GM21723 (cell line): ENCODE data around the gene PFDN1.

Experiments
- ATAC-seq: cut with Tn5 transposase; IDR thresholded peaks from one replicate; pipeline ENCODE4 v1.9.1; 2021; ENCODE audit warnings: mild to moderate bottlenecking, moderate library complexity; ENCODE audit not compliant: unreplicated experiment

The PFDN1 gene

DNA sequence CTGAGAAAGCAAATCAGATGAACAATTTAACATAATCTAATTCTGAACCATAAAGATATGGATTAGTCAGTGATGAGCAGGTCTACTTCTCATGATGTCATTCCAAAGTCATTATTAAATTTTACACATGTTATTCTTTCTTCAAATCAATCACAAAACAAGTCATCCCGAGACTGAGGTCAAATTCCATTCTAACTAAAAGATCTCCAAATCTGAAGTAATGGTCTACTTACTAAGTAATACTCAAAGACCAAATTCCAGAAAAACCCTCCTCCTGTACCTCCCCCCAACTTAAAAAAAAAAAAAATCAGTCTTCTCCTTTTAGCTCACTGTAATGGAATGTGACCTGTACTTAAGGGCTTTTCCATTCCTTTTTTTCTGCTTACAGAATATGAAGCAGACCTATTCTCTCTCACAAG, 4.7 kb downstream of the PFDN1 start:
- ATAC-seq, result no peak

DNA sequence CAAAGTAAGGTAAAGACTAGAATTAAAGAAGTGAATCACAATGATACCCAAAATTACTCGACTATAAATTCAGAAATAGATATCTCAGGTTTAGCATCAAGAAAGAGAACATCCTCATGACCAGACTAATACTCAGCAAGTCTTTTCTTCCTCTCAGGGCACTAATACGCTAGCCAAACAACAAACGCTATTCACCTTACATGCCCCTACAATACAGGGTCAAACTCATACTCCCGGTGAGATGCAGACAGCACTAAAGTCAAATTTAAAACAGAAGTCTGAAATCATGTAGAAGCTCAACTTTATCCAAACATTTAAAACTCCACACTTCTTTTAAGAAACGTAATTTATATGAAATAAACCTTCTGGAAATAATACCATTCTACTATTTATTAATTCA, 5.6 kb downstream of the PFDN1 start:
- ATAC-seq, result no peak

DNA sequence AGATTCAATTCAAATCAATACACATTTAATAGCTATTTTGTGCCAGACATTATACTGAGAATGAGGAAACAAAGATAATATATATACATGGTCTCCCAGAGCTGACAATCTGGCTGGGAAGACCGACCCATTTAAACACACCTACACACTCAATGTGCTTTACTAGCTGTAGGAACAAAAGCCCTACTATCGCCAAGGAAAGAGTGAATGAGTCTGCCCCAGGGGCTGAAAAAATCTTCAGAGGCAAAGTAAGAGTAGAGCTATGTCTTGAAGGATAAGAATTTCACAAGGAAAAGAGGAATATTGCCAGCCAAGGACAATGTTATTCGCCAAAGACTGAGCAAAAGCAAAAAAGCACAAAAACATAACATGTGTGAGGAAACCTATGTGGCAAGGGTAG, 6.6 kb downstream of the PFDN1 start:
- no peak for ATAC-seq

DNA sequence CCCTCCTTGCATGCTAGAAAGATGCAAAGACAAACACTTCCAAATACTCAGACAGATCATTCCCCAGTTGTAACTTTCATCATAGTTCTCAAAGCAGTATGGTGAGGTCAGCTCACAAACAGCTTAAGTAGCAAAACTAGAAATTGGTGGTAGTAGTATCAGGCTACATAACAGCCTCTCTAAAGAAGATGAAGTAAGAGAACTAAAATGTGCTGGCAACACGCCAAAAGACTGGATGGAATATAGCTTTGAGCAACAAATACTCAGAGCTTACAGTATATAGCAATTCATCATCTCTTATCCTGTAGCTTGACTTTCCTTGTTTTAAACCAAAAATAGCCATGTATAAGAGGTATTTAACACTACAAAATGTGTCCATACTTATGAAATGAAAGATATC, 7.5 kb downstream of the PFDN1 start:
- ATAC-seq, result no peak

DNA sequence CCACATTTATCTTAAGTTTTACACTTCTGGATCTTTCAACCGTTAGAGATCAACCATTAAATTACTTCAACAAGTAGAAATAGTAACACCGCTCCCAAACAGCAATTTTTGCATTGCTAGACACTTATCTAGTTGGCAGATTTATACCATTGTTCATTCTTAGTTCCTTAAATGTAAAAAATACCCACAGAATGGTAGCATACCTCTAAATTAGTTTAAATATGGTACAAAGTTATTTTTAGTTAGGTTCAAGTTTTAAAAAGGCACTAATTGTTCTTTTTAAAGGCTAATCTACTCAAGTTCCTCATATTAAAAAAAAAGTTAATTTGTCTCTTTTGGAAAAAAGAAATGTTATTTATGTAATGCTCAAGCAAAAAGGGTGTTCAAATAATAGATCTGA, 8.1 kb downstream of the PFDN1 start:
- ATAC-seq, result no peak

DNA sequence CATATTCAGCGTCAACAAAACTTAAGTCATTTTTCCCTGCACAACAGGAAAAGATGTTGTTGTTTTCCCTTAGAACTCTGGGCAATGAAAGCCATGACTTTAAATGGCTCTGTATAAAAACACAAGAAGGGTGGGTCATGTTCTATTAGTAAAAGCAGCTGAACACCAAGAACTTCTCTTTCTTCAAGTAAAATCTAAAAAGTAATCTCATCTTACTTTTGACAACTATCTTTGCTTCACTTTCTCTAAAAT, 9.1 kb downstream of the PFDN1 start:
- no peak for ATAC-seq

DNA sequence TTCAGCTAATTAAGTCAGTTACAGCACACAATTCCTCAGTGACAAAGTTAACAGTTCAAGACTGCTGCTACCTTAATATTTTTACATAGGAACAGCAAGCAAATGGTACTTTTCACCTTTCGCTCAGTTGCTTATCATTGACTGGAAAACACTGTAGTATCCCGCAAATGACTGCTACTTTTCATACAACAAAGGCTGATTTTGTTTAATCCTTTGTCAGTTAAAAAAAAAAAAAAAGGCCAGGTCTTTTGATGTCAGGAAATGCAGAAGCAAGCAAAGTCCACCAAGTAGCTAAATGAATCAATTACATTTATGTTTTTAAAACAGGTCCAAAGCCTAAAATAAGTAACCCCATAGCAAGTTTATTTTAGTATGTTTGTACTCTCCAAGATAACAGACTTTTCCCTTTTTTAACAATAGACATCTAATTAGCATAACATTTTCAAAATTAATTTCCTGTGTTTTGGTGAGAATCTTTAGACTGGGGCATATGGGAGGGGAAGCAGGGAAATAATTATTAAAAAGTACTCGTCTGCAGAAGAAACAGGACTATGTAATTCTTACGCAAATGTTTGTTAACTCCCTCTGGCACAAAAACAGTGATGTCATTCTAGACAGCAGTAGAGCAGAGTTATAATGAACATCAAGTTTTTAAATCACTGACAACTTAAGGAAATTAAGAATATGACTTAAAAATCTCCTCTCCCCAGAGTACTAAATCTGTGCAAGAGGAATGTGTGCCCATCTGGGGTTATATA, 9.6 kb downstream of the PFDN1 start:
- ATAC-seq, result no peak

DNA sequence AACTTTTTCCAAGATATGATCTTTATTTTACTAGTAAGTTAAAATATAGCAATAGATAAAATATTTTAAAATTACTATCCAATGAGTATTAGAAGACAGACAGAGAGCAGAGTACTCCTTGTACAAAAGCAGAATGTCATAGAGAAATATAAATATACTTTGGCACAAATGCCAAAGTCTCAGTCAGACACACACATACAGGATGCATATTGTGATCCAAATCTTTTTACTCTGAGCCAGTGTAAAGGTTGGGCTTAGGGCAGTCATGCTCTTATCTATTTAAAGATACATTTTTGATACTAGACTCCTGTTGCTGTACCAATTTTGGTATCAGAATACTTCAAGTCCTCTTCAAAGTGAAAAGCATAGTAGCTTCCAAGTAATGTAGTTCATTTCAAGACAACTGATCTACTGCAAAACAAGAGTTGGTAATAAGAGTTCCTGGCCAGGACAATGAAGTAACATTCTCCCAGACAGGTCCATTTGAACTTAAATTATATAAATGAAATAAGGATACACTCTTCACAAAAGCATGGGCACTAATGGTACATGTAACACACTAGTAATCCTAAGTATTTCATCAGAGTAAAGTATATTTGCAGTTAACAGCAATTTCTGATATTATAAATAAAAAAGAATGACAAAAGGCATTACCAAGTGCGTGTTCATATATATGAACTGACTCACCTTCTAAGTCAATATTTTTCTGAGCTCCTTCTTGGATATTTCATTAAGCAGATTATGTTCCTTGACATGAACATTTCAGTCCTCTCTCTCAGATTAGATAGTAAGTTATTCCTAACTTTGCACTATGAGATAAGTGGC, 10.5 kb downstream of the PFDN1 start:
- no peak for ATAC-seq

DNA sequence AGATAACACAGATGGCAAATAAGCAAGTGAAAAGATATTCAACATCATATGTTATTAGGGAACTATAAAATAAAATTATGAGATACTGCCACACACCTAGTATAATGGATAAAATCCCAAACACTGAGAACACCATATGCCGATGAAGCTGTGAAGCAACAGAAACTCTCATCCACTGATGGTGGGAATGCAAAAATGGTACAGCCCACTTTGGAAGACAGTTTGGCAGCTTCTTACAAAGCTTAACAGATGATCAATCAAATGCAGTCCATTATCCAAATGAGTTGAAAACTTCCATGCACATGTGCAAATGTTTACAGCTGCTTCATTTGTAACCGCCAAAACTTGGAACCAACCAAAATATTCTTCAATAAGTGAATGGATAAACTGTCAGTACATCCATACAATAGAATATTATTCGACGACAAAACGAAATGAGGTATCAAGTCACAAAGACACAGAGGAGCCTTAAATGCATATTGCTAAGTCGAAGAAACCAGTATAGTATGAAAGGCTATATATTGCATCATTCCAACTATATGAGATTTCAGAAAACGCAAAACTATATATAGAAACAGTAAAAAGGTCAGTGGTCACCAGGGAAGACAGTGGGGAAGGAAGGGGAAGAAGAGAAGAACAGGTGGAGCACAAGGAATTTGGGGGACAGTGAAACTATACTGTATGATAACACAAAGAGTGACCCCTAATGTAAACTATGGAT, 14.9 kb downstream of the PFDN1 start:
- ATAC-seq, result no peak

DNA sequence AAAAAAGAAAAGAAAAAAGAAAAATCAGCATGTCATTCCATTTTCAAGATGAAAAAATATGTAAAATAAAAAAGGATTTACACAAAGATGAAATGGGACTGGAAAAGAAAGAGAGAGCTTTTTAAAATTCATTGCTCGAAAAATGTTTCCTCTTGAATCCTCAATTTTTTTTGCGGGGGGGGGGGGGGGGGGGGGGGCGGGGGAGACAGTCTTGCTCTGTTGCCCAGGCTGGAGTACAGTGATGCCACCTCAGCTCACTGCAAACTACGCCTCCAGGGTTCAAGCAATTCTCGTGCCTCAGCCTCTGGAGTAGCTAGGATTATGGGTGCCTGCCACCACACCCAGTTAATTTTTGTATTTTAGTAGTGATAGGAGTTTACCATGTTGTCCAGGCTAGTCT, 16.5 kb downstream of the PFDN1 start:
- ATAC-seq, result no peak

DNA sequence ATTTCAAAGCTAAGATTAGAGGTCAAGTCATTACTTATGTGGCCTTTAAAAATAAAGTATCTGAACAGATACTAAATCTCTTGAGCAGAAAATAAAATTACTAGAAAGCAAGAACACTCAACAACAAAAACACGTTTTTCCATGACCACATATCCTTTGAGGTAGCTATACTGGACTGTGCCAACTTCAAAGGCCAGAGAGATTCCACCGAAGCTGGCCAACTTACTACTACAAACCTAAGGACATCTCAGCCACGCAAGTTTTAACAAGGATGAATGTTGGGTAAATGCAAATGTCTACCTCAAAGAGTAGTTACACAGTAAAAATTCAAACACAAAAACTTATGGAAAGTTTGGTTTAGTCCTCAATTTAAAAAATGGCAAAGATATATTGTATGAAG, 18.9 kb downstream of the PFDN1 start:
- ATAC-seq, result no peak

DNA sequence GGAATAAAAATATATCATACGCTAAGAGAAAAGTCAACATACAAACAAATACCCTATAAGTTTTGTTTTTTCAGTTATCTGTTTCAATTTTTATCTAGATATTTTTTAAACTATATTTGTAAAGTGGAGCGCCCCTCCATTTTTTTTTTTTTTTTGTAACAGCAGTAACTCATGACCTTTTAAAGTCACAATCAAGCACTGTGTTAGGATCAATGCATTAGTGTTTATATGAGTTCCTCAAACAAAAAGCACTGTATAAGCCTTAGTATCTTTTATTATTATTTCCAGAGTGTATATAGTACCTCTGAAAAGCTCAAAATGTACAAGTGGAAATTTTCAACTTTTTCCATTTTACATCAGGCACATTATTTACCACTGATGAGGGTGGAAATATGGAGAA, 20.6 kb downstream of the PFDN1 start:
- ATAC-seq, result no peak

DNA sequence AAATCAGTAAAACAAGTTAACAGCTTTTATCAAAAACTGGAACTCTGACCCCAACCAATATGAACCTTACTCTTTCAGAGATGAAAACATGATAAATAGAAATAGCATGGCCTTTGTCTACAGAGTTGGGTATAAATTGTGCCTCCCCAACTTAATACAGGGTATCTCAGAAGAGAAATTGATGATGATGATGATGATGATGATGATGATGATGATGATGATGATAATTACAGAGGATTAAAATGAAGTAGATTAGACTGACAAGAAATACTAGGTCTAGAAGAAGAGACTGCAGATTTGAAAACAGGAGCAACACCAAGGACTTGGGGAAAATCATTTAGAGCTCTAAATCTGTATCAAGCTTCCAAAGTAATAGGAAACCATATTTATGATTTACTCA, 27.1 kb downstream of the PFDN1 start:
- no peak for ATAC-seq

DNA sequence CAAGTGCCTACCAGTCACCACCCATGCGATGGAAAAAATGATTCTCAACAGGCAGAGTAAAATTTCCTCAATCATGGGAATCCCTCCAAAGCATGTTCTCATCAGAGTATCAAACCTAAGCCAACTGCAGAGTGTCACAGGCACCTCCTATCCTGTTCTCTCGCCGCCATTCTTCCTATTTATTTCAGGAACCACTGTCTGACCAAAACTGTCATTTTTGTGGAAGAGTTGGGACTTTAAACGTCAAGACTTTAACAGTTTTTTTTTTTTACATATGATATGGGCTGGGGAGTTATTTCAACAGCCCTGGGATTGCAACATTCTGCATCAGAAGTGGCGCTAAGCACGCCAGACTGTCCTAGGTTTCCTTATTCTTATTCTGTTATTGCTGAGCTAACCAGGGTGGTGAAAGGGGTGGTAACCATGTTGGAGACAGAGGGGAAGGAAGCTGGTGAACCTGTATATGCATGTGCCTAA, 29.5 kb downstream of the PFDN1 start:
- ATAC-seq, result no peak

DNA sequence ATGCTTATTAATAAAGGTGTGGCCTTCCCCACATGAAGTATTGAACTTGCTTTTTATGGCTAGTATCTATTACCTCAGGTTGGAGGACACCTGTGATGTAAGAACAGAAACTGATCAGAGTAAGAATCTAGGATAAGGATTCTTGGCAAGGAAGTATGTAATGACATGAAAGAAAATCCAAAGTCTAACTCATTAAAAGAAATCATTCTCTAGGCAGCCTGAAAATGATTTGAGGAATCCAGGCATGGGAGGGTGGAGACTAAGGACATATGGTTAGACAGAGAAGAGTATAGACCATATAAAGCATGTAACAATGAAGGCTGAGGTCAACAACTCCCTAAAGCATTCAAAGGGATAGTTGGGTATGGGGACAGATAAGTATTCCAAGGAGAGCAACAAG, 32.9 kb downstream of the PFDN1 start:
- ATAC-seq, result no peak

DNA sequence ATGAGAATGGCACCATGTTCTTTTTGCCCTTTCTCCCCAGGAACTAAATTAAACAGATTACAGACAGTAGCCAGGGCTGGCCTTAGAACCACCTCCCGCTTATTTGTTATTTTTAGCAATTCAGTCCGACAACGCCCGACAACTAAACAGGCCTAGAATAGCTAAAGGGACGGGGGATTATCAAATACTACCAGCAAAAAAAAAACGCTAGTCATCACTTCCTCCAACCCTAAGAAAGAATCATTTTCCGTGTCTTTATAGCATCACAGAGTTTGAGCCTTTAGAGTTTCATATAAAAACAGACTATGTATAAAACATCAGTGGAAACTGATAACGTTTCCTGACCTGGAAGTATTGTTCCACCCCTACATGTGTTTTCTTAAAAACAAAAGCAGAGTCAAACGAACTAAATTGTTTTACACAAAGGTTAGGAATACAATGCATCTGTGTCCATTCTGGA, 35.3 kb downstream of the PFDN1 start:
- no peak for ATAC-seq

DNA sequence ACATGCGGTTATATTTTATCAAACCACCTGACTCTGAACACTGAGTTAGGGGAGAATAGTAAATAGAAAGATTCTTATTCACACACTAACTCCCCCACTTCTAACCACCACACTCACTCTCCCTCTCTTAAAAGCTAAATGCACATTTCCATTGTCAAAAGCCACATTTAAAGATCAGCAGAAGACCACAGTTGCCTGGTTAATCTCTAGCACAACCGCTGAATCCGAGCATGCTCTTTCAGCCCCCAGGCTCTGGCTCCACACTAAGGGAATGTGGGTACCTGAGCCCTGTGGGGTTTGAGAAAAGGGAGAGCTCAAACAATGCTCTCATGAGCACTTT, 35.7 kb downstream of the PFDN1 start:
- no peak for ATAC-seq

DNA sequence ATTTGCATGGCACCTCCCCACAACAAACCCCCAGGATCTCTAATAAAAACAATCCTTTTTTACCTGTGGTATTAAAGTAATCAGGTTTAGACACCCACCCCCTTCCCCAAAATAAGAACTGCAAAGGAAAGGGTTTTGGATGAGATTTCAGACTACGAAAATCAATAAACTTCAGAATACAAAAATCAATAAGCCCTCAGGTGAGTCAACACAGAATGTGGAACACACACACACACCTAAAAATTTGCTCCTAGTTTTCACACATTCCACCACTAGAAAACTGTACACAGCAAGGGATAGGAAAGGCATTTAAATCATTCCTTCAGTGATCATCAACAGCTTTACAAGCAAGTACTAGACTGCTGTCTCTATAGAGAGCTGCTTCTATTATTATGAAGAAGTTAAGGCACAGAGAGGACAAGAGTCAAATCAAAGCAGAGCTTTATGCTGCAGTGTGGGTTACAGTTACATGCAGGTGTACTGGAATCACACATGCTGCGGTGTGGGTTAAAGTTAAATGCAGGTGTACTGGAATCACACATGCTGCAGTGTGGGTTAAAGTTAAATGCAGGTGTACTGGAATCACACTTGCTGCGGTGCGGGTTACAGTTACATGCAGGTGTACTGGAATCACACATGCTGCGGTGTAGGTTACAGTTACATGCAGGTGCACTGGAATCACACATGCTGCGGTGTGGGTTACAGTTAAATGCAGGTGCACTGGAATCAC, 36.3 kb downstream of the PFDN1 start:
- ATAC-seq, result no peak

DNA sequence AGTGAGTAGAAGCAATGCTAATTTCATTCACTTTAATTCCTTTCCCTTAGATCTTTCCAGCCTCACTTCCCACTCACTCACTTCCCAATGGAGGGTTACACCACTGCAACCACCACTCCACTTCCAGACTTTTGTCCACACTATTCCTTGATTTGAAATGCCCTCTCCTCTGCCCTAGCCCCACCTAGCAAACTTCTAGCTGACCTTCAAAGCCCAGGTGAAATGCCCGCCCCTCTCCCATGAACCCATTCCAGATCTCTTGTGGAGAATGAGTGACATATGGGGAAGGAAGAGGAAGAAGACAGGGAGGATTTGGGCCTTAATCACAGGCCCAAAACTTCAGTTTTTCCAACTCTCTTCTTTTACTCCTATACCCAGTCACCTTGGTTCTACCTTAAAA, 37.1 kb downstream of the PFDN1 start:
- ATAC-seq, result no peak

DNA sequence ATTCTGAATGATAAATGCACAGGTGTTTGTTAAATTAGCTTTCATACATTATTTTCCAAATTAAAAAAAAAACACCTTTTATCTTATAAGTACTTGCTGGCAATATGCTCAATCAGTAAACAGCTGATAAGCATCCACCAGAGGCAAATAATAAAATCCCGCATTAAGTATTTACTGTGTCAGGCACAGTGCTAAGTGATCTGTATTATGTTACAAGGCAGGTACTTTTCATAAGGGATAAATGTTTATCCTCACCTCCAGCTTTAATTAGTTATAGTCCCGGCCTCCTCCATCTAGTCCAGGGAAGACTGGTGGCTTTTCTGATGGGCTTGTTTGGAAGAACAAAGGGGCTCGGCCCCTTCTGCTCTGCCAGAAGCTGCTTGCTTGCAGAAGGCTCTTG, 40.1 kb downstream of the PFDN1 start:
- ATAC-seq, result no peak

DNA sequence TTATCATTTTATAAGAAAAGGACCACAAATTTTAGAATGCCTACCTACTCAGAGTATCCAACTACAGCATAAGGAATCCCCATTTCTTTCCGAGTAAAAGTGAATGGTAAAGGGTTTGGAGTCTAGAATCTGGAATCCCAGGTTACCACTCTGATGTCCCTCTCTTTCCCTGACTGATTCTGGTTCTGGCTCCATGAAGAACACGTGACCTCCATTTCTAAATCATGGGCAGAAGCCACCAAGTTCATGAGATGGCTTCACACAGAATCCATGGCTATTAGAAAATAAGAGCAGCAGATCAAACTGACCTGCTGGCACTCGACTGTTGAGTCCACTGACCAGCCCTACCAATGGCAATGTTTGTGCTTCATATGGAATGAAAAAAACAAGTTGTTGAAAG, 40.7 kb downstream of the PFDN1 start:
- no peak for ATAC-seq
